Gastrocnemius medialis (tissue), 4 donors: ENCODE results near the gene MAGI1. TPM values are rescaled to one million over a fixed set of nuclear protein-coding genes. Genes with fewer than 3 reads are reported as not detected.
"Not testable (repeated sequence)": the region's sequence is repeated elsewhere in the genome, so short reads cannot be mapped to it uniquely, and the experiment has no call there.

Experiments
- ATAC-seq, 2 donors: fragments of 150-250 bp; one replicate each; pipeline ENCODE4 v1.9.1; 2016
- DNase-seq, 2 donors: peaks; one replicate each; pipeline ENCODE4 v3.0.0-alpha.2; 2019
- H3K27ac ChIP-seq, 4 donors: fragments of 200-600 bp; sonication (generic); 1 replicate in 1 of 4; 2 replicates in 3 of 4; pipeline ENCODE4 v1.5.1; 2016 to 2018; ENCODE audit warnings: mild to moderate bottlenecking in 2 of 4, moderate library complexity in 1 of 4
- H3K27me3 ChIP-seq, 3 donors: fragments of 200-600 bp; sonication (generic) in 2 of 3; 1 replicate in 1 of 3; 2 replicates in 2 of 3; pipeline versions ENCODE4 v1.5.1 to v1.6.0; 2016 to 2019; ENCODE audit warnings: mild to moderate bottlenecking in 1 of 3, moderate library complexity in 1 of 3
- H3K36me3 ChIP-seq, 2 donors: fragments of 200-600 bp; sonication (generic) in 1 of 2; one replicate each; pipeline ENCODE4 v1.5.1; 2017 to 2018
- H3K4me1 ChIP-seq, 2 donors: fragments of 200-600 bp; sonication (generic) in 1 of 2; one replicate each; pipeline ENCODE4 v1.5.1; 2016 to 2017; ENCODE audit warnings: mild to moderate bottlenecking in 2 of 2
- H3K4me3 ChIP-seq, 4 donors: fragments of 200-600 bp; sonication (generic) in 3 of 4; 1 replicate in 1 of 4; 2 replicates in 3 of 4; pipeline ENCODE4 v1.5.1; 2016 to 2019; ENCODE audit warnings: mild to moderate bottlenecking in 2 of 4
- H3K9me3 ChIP-seq, 3 donors: fragments of 200-600 bp; sonication (generic) in 2 of 3; 1 replicate in 1 of 3; 2 replicates in 2 of 3; pipeline ENCODE4 v1.5.1; 2016 to 2019
- CTCF ChIP-seq, 5 experiments: fragments of 450-650 bp in 3 of 5; fragments of 200-600 bp in 2 of 5; sonication (generic) in 2 of 5; IDR thresholded peaks in 4 of 5; conservative IDR thresholded peaks in 1 of 5; 1 replicate in 4 of 5; 2 replicates in 1 of 5; pipeline ENCODE4 v1.5.1; 2016 to 2019; ENCODE audit warnings: antibody characterized with exemption in 5 of 5, mild to moderate bottlenecking in 3 of 5, moderate library complexity in 3 of 5
- POLR2A ChIP-seq, 2 donors: fragments of 450-650 bp; IDR thresholded peaks; one replicate each; pipeline ENCODE4 v1.6.1; 2017; ENCODE audit warnings: antibody characterized with exemption in 2 of 2, mild to moderate bottlenecking in 2 of 2, moderate library complexity in 2 of 2
- in situ Hi-C, 4 donors: fragments of 200-750 bp; cut with MboI; loops; one replicate each; pipeline versions ENCODE4 v1.15.0 to v1.8.0; 2017; ENCODE audit warnings: low sequenced_read_pairs in 4 of 4
- intact Hi-C: fragments of 100-400 bp; cut with DNase I; formaldehyde crosslinking; loops from one replicate; pipeline ENCODE4 v1.15.1; 2023; ENCODE audit warnings: low total_unique reads
- total RNA-seq, 4 donors: library from RNA; depleted of rRNA; stranded (reverse); fragments of >200 nt; gene quantifications; one replicate each; pipeline versions ENCODE4 v1.1.0 to v1.2.3, GENCODE V29; 2016

Gene MAGI1
- total RNA-seq, 4 donors from 2014 or later: 2.6 to 7.5 (median 3.9) TPM

GRCh38 chr3:65861718-65862117, 177.0 kb downstream of the MAGI1 start:
- DNase-seq: no peak
- in situ Hi-C loops (no loop called here), intact Hi-C loops (no loop called here)
- Histone ChIP-seq H3K27me3 (no peaks in the 10 kb centered on the region), H3K9me3 (no peaks in the 10 kb centered on the region), H3K4me3 (no peak overlapping the region), H3K27ac (no peak overlapping the region), H3K4me1 (peaks cover 9 to 10% of the 10 kb centered on the region in 2 donors), H3K36me3 (no peaks in the 10 kb centered on the region)
- no peak for TF ChIP-seq CTCF (IDR thresholded peaks at IDR 0.05 in 4 of 5, conservative IDR thresholded peaks at IDR 0.05 in 1 of 5)
- no peak for TF ChIP-seq POLR2A (IDR thresholded peaks at IDR 0.05)
- ATAC-seq: no peak

GRCh38 chr3:65859612-65860011, 179.1 kb downstream of the MAGI1 start:
- intact Hi-C loops, ATAC-seq, DNase-seq, H3K27me3 ChIP-seq, in situ Hi-C loops, H3K27ac ChIP-seq, H3K36me3 ChIP-seq, H3K4me3 ChIP-seq, H3K9me3 ChIP-seq: not testable (repeated sequence)
- peaks cover 20% of the 10 kb centered on the region in 2 donors for H3K4me1 ChIP-seq

GRCh38 chr3:65858749-65859148, 180.0 kb downstream of the MAGI1 start:
- ATAC-seq (no peak), DNase-seq (no peak)
- Histone ChIP-seq H3K27me3 (no peaks in the 10 kb centered on the region), H3K4me3 (no peak overlapping the region), H3K27ac (no peak overlapping the region), H3K4me1 (peaks cover 20% of the 10 kb centered on the region in 2 donors), H3K36me3 (no peaks in the 10 kb centered on the region), H3K9me3 (no peaks in the 10 kb centered on the region)
- no peak for TF ChIP-seq CTCF (IDR thresholded peaks at IDR 0.05 in 4 of 5, conservative IDR thresholded peaks at IDR 0.05 in 1 of 5)
- TF ChIP-seq POLR2A (IDR thresholded peaks at IDR 0.05): no peak
- intact Hi-C loops: no loop called here
- in situ Hi-C loops: no loop called here

GRCh38 chr3:65857327-65857726, 181.4 kb downstream of the MAGI1 start:
- Histone ChIP-seq H3K27me3 (no peaks in the 10 kb centered on the region), H3K4me1 (peaks cover 20% of the 10 kb centered on the region in 2 donors), H3K36me3 (no peaks in the 10 kb centered on the region), H3K9me3 (no peaks in the 10 kb centered on the region), H3K4me3 (no peak overlapping the region), H3K27ac (no peak overlapping the region)
- no peak for DNase-seq
- TF ChIP-seq CTCF (IDR thresholded peaks at IDR 0.05 in 4 of 5, conservative IDR thresholded peaks at IDR 0.05 in 1 of 5) (no peak), POLR2A (IDR thresholded peaks at IDR 0.05) (no peak)
- in situ Hi-C loops: no loop called here
- ATAC-seq: no peak
- intact Hi-C loops: no loop called here

- Histone ChIP-seq H3K27me3 (no peaks in the 10 kb centered on the region), H3K4me1 (peaks cover 20% of the 10 kb centered on the region in 2 donors), H3K4me3 (no peak overlapping the region), H3K27ac (no peak overlapping the region), H3K9me3 (no peaks in the 10 kb centered on the region), H3K36me3 (no peaks in the 10 kb centered on the region)
- ATAC-seq (no peak), DNase-seq (no peak)
- no peak for TF ChIP-seq POLR2A (IDR thresholded peaks at IDR 0.05)
- TF ChIP-seq CTCF (IDR thresholded peaks at IDR 0.05 in 4 of 5, conservative IDR thresholded peaks at IDR 0.05 in 1 of 5): no peak
- in situ Hi-C loops: no loop called here
- intact Hi-C loops: no loop called here
These were observed 181.8 kb downstream of the MAGI1 start for GRCh38 chr3:65856907-65857306.
